Breast epithelium (tissue), 4 donors: ENCODE measurements around the gene AGTPBP1. TPM values are rescaled to one million over a fixed set of nuclear protein-coding genes. Genes with fewer than 3 reads are reported as not detected.
"Not testable (repeated sequence)": the region's sequence is repeated elsewhere in the genome, so short reads cannot be mapped to it uniquely, and the experiment has no call there.

Source experiments
- DNase-seq, 2 donors: peaks; one replicate each; pipeline ENCODE4 v3.0.0-alpha.2; 2019; ENCODE audit warnings: low spot score in 2 of 2
- H3K27ac ChIP-seq, 2 donors: fragments of 200-600 bp; sonication (generic) in 1 of 2; one replicate each; pipeline ENCODE4 v1.5.1; 2016 to 2019; ENCODE audit warnings: mild to moderate bottlenecking in 1 of 2
- H3K27me3 ChIP-seq, 2 donors: fragments of 200-600 bp; sonication (generic) in 1 of 2; one replicate each; pipeline versions ENCODE4 v1.5.1 to v1.6.0; 2017 to 2019; ENCODE audit warnings: control low read depth in 1 of 2, mild to moderate bottlenecking in 1 of 2
- H3K36me3 ChIP-seq: fragments of 200-600 bp; one replicate; pipeline ENCODE4 v1.5.1; 2019
- H3K4me1 ChIP-seq, 2 donors: fragments of 200-600 bp; sonication (generic); one replicate each; pipeline ENCODE4 v1.5.1; 2016 to 2019; ENCODE audit warnings: control low read depth in 1 of 2
- H3K4me3 ChIP-seq, 3 donors: fragments of 200-600 bp; sonication (generic); 1 replicate in 2 of 3; 2 replicates in 1 of 3; pipeline ENCODE4 v1.5.1; 2016 to 2019; ENCODE audit warnings: mild to moderate bottlenecking in 3 of 3, moderate library complexity in 2 of 3
- H3K9me3 ChIP-seq, 2 donors: fragments of 200-600 bp; sonication (generic) in 1 of 2; one replicate each; pipeline ENCODE4 v1.5.1; 2016 to 2019; ENCODE audit warnings: control low read depth in 1 of 2
- POLR2A ChIP-seq: fragments of 450-650 bp; IDR thresholded peaks from one replicate; pipeline ENCODE4 v1.6.1; 2016; ENCODE audit warnings: antibody characterized with exemption, mild to moderate bottlenecking, moderate library complexity
- POLR2AphosphoS5 ChIP-seq, 3 donors: sonication (generic); formaldehyde crosslinking; IDR thresholded peaks; one replicate each; pipeline ENCODE4 v1.6.1; 2017; ENCODE audit warnings: antibody characterized with exemption in 3 of 3
- intact Hi-C: fragments of 100-400 bp; cut with DNase I; formaldehyde crosslinking; loops from one replicate; pipeline ENCODE4 v1.15.1; 2023; ENCODE audit warnings: low total_unique reads
- total RNA-seq, 3 donors: library from RNA; depleted of rRNA; stranded (reverse); fragments of >200 nt; gene quantifications; one replicate each; pipeline ENCODE4 v1.1.0, GENCODE V29; 2016
- TF ChIP-seq, protein P1 (sequence below), 3 donors: fragments of 450-650 bp; IDR thresholded peaks; one replicate each; pipeline ENCODE4 v1.5.1; 2016 to 2017; ENCODE audit warnings: antibody characterized with exemption in 3 of 3, mild to moderate bottlenecking in 3 of 3, moderate library complexity in 3 of 3

Gene AGTPBP1
- total RNA-seq, 3 donors from 2014 or later = 20.0 to 25.0 (median 21.8) TPM

- Histone ChIP-seq H3K9me3 (no peaks in the 10 kb centered on the region), H3K4me1 (no peaks in the 10 kb centered on the region), H3K36me3 (no peaks in the 10 kb centered on the region), H3K27me3 (no peaks in the 10 kb centered on the region), H3K4me3 (no peak overlapping the region), H3K27ac (no peak overlapping the region)
- no peak for DNase-seq
- TF ChIP-seq POLR2A (no peak), POLR2AphosphoS5 (IDR thresholded peaks at IDR 0.05) (no peak)
- TF ChIP-seq, protein P1, sequence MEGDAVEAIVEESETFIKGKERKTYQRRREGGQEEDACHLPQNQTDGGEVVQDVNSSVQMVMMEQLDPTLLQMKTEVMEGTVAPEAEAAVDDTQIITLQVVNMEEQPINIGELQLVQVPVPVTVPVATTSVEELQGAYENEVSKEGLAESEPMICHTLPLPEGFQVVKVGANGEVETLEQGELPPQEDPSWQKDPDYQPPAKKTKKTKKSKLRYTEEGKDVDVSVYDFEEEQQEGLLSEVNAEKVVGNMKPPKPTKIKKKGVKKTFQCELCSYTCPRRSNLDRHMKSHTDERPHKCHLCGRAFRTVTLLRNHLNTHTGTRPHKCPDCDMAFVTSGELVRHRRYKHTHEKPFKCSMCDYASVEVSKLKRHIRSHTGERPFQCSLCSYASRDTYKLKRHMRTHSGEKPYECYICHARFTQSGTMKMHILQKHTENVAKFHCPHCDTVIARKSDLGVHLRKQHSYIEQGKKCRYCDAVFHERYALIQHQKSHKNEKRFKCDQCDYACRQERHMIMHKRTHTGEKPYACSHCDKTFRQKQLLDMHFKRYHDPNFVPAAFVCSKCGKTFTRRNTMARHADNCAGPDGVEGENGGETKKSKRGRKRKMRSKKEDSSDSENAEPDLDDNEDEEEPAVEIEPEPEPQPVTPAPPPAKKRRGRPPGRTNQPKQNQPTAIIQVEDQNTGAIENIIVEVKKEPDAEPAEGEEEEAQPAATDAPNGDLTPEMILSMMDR (IDR thresholded peaks at IDR 0.05) = no peak
- intact Hi-C loops = no loop called here
Observed at GRCh38 chr9:85727500-85727899, 14.3 kb downstream of the AGTPBP1 start.

GRCh38 chr9:85726737-85727136 lies 15.0 kb downstream of the AGTPBP1 start:
- intact Hi-C loops = no loop called here
- Histone ChIP-seq H3K36me3 (no peaks in the 10 kb centered on the region), H3K27me3 (no peaks in the 10 kb centered on the region), H3K27ac (no peak overlapping the region), H3K4me1 (no peaks in the 10 kb centered on the region), H3K9me3 (no peaks in the 10 kb centered on the region), H3K4me3 (no peak overlapping the region)
- no peak for DNase-seq
- TF ChIP-seq POLR2A (no peak), POLR2AphosphoS5 (IDR thresholded peaks at IDR 0.05) (no peak)
- TF ChIP-seq, protein P1 (IDR thresholded peaks at IDR 0.05) = no peak

GRCh38 chr9:85723215-85723614 lies 18.5 kb downstream of the AGTPBP1 start:
- intact Hi-C loops = no loop called here
- Histone ChIP-seq H3K9me3 (no peaks in the 10 kb centered on the region), H3K4me3 (no peak overlapping the region), H3K27me3 (no peaks in the 10 kb centered on the region), H3K4me1 (no peaks in the 10 kb centered on the region), H3K27ac (no peak overlapping the region), H3K36me3 (no peaks in the 10 kb centered on the region)
- no peak for TF ChIP-seq POLR2AphosphoS5 (IDR thresholded peaks at IDR 0.05)
- no peak for TF ChIP-seq POLR2A
- TF ChIP-seq, protein P1 (IDR thresholded peaks at IDR 0.05) = no peak
- no peak for DNase-seq

- intact Hi-C loops = loop anchor here (10.0 kb wide), 1 partner anchor 425 kb away; no protein-coding TSS in a partner anchor
- H3K36me3 ChIP-seq, H3K27me3 ChIP-seq, DNase-seq, H3K27ac ChIP-seq, H3K4me1 ChIP-seq, H3K9me3 ChIP-seq, H3K4me3 ChIP-seq: not testable (repeated sequence)
Observed at GRCh38 chr9:85719411-85719810, 22.3 kb downstream of the AGTPBP1 start.

DNA sequence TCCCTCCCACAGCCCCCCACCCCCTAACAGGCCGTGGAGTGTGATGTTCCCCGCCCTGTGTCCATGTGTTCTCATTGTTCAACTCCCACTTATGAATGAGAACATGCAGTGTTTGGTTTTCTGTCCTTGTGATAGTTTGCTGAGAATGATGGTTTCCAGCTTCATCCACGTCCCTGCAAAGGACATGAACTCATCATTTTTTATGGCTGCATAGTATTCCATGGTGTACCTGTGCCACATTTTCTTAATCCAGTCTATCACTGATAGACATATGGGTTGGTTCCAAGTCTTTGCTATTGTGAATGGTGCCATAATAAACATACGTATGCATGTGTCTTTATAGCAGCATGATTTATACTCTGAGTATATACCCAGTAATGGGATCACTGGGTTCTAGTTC lies 23.9 kb downstream of the AGTPBP1 start:
- not testable (repeated sequence) for H3K27me3 ChIP-seq, DNase-seq

DNA sequence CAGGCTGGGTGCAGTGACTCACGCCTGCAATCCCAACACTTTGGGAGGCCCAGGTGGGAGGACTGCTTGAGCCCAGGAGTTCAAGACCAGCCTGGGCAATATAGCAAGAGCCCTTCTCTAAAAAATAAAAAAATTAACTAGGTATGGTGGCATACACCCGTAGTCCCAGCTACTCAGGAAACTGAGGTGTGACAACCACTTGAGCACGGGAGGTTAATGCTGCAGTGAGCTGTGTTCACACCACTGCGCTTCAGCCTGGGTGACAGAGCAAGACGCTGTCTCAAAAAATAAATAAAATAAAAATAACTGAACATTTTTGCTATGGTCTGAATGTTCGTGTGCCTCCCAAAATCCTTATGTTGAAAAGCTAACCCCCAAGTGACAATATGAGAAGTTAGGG lies 24.5 kb downstream of the AGTPBP1 start:
- Histone ChIP-seq H3K27ac (no peak overlapping the region), H3K27me3 (no peaks in the 10 kb centered on the region), H3K36me3 (no peaks in the 10 kb centered on the region), H3K4me1 (no peaks in the 10 kb centered on the region), H3K4me3 (no peak overlapping the region), H3K9me3 (no peaks in the 10 kb centered on the region)
- TF ChIP-seq, protein P1 (IDR thresholded peaks at IDR 0.05) = no peak
- TF ChIP-seq POLR2AphosphoS5 (IDR thresholded peaks at IDR 0.05) (no peak), POLR2A (no peak)
- intact Hi-C loops = loop anchor here (10.0 kb wide), 1 partner anchor 428 kb away; no protein-coding TSS in a partner anchor
- DNase-seq = no peak

More for the DNA sequence above, 23.9 kb downstream of the AGTPBP1 start:
- H3K4me3 ChIP-seq, H3K27ac ChIP-seq, H3K36me3 ChIP-seq, H3K4me1 ChIP-seq, H3K9me3 ChIP-seq: not testable (repeated sequence)
- intact Hi-C loops = loop anchor here (10.0 kb wide), 1 partner anchor 427 kb away; no protein-coding TSS in a partner anchor
